HG02973 (cell line): ENCODE data around the gene TBC1D16.
"Not testable (repeated sequence)": the region's sequence is repeated elsewhere in the genome, so short reads cannot be mapped to it uniquely, and the experiment has no call there.

Experiments used
- ATAC-seq: cut with Tn5 transposase; IDR thresholded peaks from one replicate; pipeline ENCODE4 v1.9.1; 2021; ENCODE audit warnings: moderate library complexity; ENCODE audit not compliant: unreplicated experiment

Gene TBC1D16

GRCh38 chr17:79977161-79977631 lies 58.5 kb downstream of the TBC1D16 start:
- ATAC-seq, result no peak

- ATAC-seq, result no peak
These were observed 59.2 kb downstream of the TBC1D16 start for GRCh38 chr17:79976451-79976850.

- ATAC-seq, result no peak
These were observed 60.1 kb downstream of the TBC1D16 start for GRCh38 chr17:79975498-79976134.

- no peak for ATAC-seq
These were observed 60.8 kb downstream of the TBC1D16 start for GRCh38 chr17:79974566-79975497.

- ATAC-seq, result no peak
These were observed 64.0 kb downstream of the TBC1D16 start for GRCh38 chr17:79971651-79972050.

GRCh38 chr17:79970576-79971068 lies 65.0 kb downstream of the TBC1D16 start:
- no peak for ATAC-seq

- no peak for ATAC-seq
These were observed 65.8 kb downstream of the TBC1D16 start for GRCh38 chr17:79969906-79970305.

GRCh38 chr17:79968116-79968515 lies 67.6 kb downstream of the TBC1D16 start:
- no peak for ATAC-seq

- no peak for ATAC-seq
These were observed 69.0 kb downstream of the TBC1D16 start for GRCh38 chr17:79966681-79967080.

GRCh38 chr17:79965806-79966205 lies 69.9 kb downstream of the TBC1D16 start:
- no peak for ATAC-seq

GRCh38 chr17:79962467-79962866 lies 73.2 kb downstream of the TBC1D16 start:
- ATAC-seq, result not testable (repeated sequence)

- not testable (repeated sequence) for ATAC-seq
These were observed 74.1 kb downstream of the TBC1D16 start for GRCh38 chr17:79961567-79961966.

GRCh38 chr17:79960788-79961522 lies 74.7 kb downstream of the TBC1D16 start:
- no peak for ATAC-seq

- no peak for ATAC-seq
These were observed 76.6 kb downstream of the TBC1D16 start for GRCh38 chr17:79959042-79959441.

- no peak for ATAC-seq
These were observed 78.8 kb downstream of the TBC1D16 start for GRCh38 chr17:79956853-79957252.

GRCh38 chr17:79956441-79956735 lies 79.3 kb downstream of the TBC1D16 start:
- ATAC-seq, result not testable (repeated sequence)

- no peak for ATAC-seq
These were observed 79.8 kb downstream of the TBC1D16 start for GRCh38 chr17:79955691-79956440.

GRCh38 chr17:79955167-79955549 lies 80.5 kb downstream of the TBC1D16 start:
- ATAC-seq, result no peak

GRCh38 chr17:79954281-79955166 lies 81.1 kb downstream of the TBC1D16 start:
- ATAC-seq, result no peak

GRCh38 chr17:79953335-79953734 lies 82.3 kb downstream of the TBC1D16 start:
- ATAC-seq, result no peak
